ENCODE data around the gene RET. TPM values are rescaled to one million over a fixed set of nuclear protein-coding genes. Genes with fewer than 3 reads are reported as not detected.

Gene RET
- total RNA-seq, 1 donor from 2014 or later = 1.1 TPM

DNA sequence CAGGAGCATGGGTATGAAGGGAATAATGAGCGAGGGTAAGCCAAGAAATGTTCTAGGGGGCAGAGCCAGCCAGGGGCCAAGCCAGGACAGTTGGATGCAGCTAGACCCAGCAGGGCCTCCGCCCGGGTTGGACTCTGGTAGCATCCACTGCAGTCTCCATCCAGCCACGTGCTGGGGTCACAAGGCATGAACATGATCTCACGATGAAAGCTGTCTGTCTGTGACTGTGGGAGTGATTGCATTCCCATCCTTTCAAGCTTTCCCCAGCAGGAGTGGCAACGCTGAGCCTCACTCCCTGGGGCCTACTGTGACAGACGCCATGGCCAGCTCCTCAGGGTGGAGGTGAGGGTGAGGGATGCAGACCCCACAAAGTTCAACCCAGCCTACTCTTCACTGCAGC, 47.8 kb upstream of the RET start:
- no peak overlapping the region for H3K27ac ChIP-seq (ENCODE audit: low read depth, low read length)
- no peak for DNase-seq (ENCODE audit: low read depth)
- peaks cover 3% of the 10 kb centered on the region for H3K9me3 ChIP-seq (ENCODE audit: insufficient read depth, low read depth, low read length)
- H2AFZ ChIP-seq (ENCODE audit: low read depth, low read length) = no peak overlapping the region
- H3K27me3 ChIP-seq (ENCODE audit: insufficient read depth, low read length) = no peaks in the 10 kb centered on the region
- peaks cover 38% of the 10 kb centered on the region for H3K27me3 Mint-ChIP-seq (ENCODE audit: low read depth, unreplicated experiment)
- H3K4me1 Mint-ChIP-seq (ENCODE audit: low read depth, unreplicated experiment) = peaks cover 8% of the 10 kb centered on the region
- no peaks in the 10 kb centered on the region for H3K79me2 ChIP-seq (ENCODE audit: insufficient read depth, low read length)
- no peak overlapping the region for H3K4me2 ChIP-seq (ENCODE audit: low read length)
- no peaks in the 10 kb centered on the region for H3K36me3 Mint-ChIP-seq (ENCODE audit: low read depth, unreplicated experiment)
- no peak overlapping the region for H3K4me3 ChIP-seq (ENCODE audit: insufficient read depth, low read depth, low read length)
- TF ChIP-seq, protein P1, sequence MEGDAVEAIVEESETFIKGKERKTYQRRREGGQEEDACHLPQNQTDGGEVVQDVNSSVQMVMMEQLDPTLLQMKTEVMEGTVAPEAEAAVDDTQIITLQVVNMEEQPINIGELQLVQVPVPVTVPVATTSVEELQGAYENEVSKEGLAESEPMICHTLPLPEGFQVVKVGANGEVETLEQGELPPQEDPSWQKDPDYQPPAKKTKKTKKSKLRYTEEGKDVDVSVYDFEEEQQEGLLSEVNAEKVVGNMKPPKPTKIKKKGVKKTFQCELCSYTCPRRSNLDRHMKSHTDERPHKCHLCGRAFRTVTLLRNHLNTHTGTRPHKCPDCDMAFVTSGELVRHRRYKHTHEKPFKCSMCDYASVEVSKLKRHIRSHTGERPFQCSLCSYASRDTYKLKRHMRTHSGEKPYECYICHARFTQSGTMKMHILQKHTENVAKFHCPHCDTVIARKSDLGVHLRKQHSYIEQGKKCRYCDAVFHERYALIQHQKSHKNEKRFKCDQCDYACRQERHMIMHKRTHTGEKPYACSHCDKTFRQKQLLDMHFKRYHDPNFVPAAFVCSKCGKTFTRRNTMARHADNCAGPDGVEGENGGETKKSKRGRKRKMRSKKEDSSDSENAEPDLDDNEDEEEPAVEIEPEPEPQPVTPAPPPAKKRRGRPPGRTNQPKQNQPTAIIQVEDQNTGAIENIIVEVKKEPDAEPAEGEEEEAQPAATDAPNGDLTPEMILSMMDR (IDR thresholded peaks at IDR 0.05; ENCODE audit: insufficient read depth, low read depth, low read length) = no peak
- TF ChIP-seq EZH2 (IDR thresholded peaks at IDR 0.05; ENCODE audit: insufficient read depth, low read length) = no peak
- no peak overlapping the region for H3K4me3 Mint-ChIP-seq (ENCODE audit: unreplicated experiment)
- no peak overlapping the region for H3K27ac Mint-ChIP-seq (ENCODE audit: unreplicated experiment)
- no peaks in the 10 kb centered on the region for H3K4me1 ChIP-seq (ENCODE audit: insufficient read depth, low read length)
- H4K20me1 ChIP-seq (ENCODE audit: insufficient read depth, low read length) = no peaks in the 10 kb centered on the region
- no peak overlapping the region for H3K9ac ChIP-seq (ENCODE audit: low read length)
- FAIRE-seq = no peak
- H3K9me3 Mint-ChIP-seq (ENCODE audit: unreplicated experiment) = peaks cover 5% of the 10 kb centered on the region
- no peaks in the 10 kb centered on the region for H3K36me3 ChIP-seq (ENCODE audit: insufficient read depth, low read length)

DNA sequence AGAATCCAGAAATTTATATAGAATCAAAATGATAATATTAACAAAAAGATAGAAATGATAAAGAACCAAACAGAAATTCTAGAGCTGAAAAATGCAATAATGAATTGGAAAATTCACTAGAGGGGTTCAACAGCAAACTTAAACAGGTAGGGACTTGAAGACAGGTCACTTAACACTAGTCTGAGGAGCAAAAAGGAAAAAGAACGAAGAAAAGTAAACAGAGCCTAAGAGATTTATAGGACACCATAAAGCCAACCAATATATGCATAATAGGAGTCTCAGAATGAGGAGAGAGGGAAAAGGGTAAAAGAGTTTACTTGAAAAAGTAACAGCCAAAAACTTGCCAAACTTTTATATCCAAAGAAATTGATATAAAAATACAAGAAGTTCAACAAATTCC, 44.3 kb upstream of the RET start:
- H3K4me3 ChIP-seq (ENCODE audit: insufficient read depth, low read depth, low read length) = no peak overlapping the region
- no peaks in the 10 kb centered on the region for H3K4me1 ChIP-seq (ENCODE audit: insufficient read depth, low read length)
- FAIRE-seq (no peak), DNase-seq (ENCODE audit: low read depth) (no peak)
- H3K27ac Mint-ChIP-seq (ENCODE audit: unreplicated experiment) = no peak overlapping the region
- H3K9me3 ChIP-seq (ENCODE audit: insufficient read depth, low read depth, low read length) = peaks cover 3% of the 10 kb centered on the region
- H3K4me1 Mint-ChIP-seq (ENCODE audit: low read depth, unreplicated experiment) = no peaks in the 10 kb centered on the region
- TF ChIP-seq EZH2 (IDR thresholded peaks at IDR 0.05; ENCODE audit: insufficient read depth, low read length) = no peak
- TF ChIP-seq, protein P1 (IDR thresholded peaks at IDR 0.05; ENCODE audit: insufficient read depth, low read depth, low read length) = no peak
- H3K36me3 ChIP-seq (ENCODE audit: insufficient read depth, low read length) = no peaks in the 10 kb centered on the region
- H3K9me3 Mint-ChIP-seq (ENCODE audit: unreplicated experiment) = peaks cover 7% of the 10 kb centered on the region
- no peak overlapping the region for H3K27ac ChIP-seq (ENCODE audit: low read depth, low read length)
- no peaks in the 10 kb centered on the region for H3K36me3 Mint-ChIP-seq (ENCODE audit: low read depth, unreplicated experiment)
- H3K27me3 Mint-ChIP-seq (ENCODE audit: low read depth, unreplicated experiment) = peaks cover 20% of the 10 kb centered on the region
- H3K79me2 ChIP-seq (ENCODE audit: insufficient read depth, low read length) = no peaks in the 10 kb centered on the region
- no peak overlapping the region for H3K4me3 Mint-ChIP-seq (ENCODE audit: unreplicated experiment)
- no peaks in the 10 kb centered on the region for H3K27me3 ChIP-seq (ENCODE audit: insufficient read depth, low read length)
- H3K4me2 ChIP-seq (ENCODE audit: low read length) = no peak overlapping the region
- no peak overlapping the region for H3K9ac ChIP-seq (ENCODE audit: low read length)
- no peaks in the 10 kb centered on the region for H4K20me1 ChIP-seq (ENCODE audit: insufficient read depth, low read length)
- H2AFZ ChIP-seq (ENCODE audit: low read depth, low read length) = no peak overlapping the region

DNA sequence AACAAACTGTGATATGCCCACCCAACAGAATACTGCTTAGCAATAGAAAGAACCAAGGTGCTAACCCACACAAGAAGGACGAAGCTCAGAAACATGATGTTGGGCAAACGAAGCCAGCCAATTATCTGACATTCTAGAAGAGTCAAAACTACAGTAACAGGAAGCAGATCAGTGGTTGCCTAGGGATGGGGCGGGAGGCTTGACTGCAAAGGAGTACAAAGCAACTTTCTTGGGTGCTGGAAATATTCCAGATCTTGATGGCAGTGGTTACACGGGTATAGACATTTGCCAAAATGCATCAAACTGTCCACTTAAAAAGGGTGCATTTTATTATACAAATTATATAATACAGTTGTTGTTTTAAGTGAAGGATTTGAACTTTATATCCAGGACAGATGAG, 41.1 kb upstream of the RET start:
- TF ChIP-seq, protein P1 (IDR thresholded peaks at IDR 0.05; ENCODE audit: insufficient read depth, low read depth, low read length) = no peak
- no peak for TF ChIP-seq EZH2 (IDR thresholded peaks at IDR 0.05; ENCODE audit: insufficient read depth, low read length)
- H3K36me3 ChIP-seq (ENCODE audit: insufficient read depth, low read length) = no peaks in the 10 kb centered on the region
- Mint-ChIP-seq H3K27ac (ENCODE audit: unreplicated experiment) (no peak overlapping the region), H3K27me3 (ENCODE audit: low read depth, unreplicated experiment) (peaks cover 9% of the 10 kb centered on the region), H3K36me3 (ENCODE audit: low read depth, unreplicated experiment) (no peaks in the 10 kb centered on the region), H3K4me1 (ENCODE audit: low read depth, unreplicated experiment) (no peaks in the 10 kb centered on the region), H3K9me3 (ENCODE audit: unreplicated experiment) (peaks cover 4% of the 10 kb centered on the region), H3K4me3 (ENCODE audit: unreplicated experiment) (no peak overlapping the region)
- H3K27me3 ChIP-seq (ENCODE audit: insufficient read depth, low read length) = no peaks in the 10 kb centered on the region
- H4K20me1 ChIP-seq (ENCODE audit: insufficient read depth, low read length) = no peaks in the 10 kb centered on the region
- no peak overlapping the region for H3K9ac ChIP-seq (ENCODE audit: low read length)
- no peak overlapping the region for H3K4me2 ChIP-seq (ENCODE audit: low read length)
- no peak overlapping the region for H3K4me3 ChIP-seq (ENCODE audit: insufficient read depth, low read depth, low read length)
- no peak overlapping the region for H3K27ac ChIP-seq (ENCODE audit: low read depth, low read length)
- no peaks in the 10 kb centered on the region for H3K79me2 ChIP-seq (ENCODE audit: insufficient read depth, low read length)
- H3K4me1 ChIP-seq (ENCODE audit: insufficient read depth, low read length) = no peaks in the 10 kb centered on the region
- H3K9me3 ChIP-seq (ENCODE audit: insufficient read depth, low read depth, low read length) = no peaks in the 10 kb centered on the region
- FAIRE-seq (no peak), DNase-seq (ENCODE audit: low read depth) (no peak)
- no peak overlapping the region for H2AFZ ChIP-seq (ENCODE audit: low read depth, low read length)
